HEK293 (cell line): Measurements from ENCODE around the gene NINJ2.

Source experiments
- SCRT2 ChIP-seq: fragments of 450-650 bp; formaldehyde crosslinking; IDR thresholded peaks from 2 replicates; pipeline ENCODE4 v1.5.1; 2016; ENCODE audit warnings: missing biosample characterization, missing genetic modification characterization
- ZFP41 ChIP-seq: fragments of 450-650 bp; formaldehyde crosslinking; IDR thresholded peaks from 2 replicates; pipeline ENCODE4 v1.5.1; 2016; ENCODE audit warnings: missing biosample characterization, missing genetic modification characterization, borderline replicate concordance
- TF ChIP-seq, protein P1 (sequence below): fragments of 450-650 bp; formaldehyde crosslinking; IDR thresholded peaks from 2 replicates; pipeline ENCODE4 v1.5.1; 2016; ENCODE audit warnings: missing biosample characterization, missing genetic modification characterization
- TF ChIP-seq, protein P2 (sequence below): fragments of 450-650 bp; IDR thresholded peaks from 2 replicates; pipeline ENCODE4 v1.5.1; 2018; ENCODE audit warnings: missing biosample characterization, mild to moderate bottlenecking, missing genetic modification characterization

DNA sequence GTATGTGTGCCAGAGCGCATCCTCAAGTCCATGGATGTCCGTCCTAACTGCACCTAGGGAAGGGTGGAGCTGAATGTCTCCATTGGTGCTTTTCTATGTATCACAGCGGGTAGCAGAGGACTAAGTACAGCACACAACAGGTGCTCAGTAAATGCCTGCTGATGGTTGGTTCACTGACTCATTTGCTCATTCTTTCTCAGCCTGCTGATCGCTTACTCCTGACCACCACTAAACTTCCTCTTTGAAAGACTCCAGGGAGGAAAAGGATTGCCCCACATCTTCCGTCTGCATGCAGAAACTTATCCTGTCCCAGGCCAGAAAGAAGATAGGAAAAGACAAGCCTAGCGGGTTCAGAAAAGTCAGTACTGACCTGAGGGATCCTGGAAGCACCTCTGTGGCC is 137.2 kb downstream of the NINJ2 start:
- TF ChIP-seq, protein P1, sequence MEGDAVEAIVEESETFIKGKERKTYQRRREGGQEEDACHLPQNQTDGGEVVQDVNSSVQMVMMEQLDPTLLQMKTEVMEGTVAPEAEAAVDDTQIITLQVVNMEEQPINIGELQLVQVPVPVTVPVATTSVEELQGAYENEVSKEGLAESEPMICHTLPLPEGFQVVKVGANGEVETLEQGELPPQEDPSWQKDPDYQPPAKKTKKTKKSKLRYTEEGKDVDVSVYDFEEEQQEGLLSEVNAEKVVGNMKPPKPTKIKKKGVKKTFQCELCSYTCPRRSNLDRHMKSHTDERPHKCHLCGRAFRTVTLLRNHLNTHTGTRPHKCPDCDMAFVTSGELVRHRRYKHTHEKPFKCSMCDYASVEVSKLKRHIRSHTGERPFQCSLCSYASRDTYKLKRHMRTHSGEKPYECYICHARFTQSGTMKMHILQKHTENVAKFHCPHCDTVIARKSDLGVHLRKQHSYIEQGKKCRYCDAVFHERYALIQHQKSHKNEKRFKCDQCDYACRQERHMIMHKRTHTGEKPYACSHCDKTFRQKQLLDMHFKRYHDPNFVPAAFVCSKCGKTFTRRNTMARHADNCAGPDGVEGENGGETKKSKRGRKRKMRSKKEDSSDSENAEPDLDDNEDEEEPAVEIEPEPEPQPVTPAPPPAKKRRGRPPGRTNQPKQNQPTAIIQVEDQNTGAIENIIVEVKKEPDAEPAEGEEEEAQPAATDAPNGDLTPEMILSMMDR (tag by site-specific recombination), result no peak
- TF ChIP-seq, protein P2, sequence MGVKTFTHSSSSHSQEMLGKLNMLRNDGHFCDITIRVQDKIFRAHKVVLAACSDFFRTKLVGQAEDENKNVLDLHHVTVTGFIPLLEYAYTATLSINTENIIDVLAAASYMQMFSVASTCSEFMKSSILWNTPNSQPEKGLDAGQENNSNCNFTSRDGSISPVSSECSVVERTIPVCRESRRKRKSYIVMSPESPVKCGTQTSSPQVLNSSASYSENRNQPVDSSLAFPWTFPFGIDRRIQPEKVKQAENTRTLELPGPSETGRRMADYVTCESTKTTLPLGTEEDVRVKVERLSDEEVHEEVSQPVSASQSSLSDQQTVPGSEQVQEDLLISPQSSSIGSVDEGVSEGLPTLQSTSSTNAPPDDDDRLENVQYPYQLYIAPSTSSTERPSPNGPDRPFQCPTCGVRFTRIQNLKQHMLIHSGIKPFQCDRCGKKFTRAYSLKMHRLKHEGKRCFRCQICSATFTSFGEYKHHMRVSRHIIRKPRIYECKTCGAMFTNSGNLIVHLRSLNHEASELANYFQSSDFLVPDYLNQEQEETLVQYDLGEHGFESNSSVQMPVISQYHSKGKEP (tag by site-specific recombination), result no peak
- TF ChIP-seq ZFP41 (tag by site-specific recombination), result no peak
- TF ChIP-seq SCRT2 (tag by site-specific recombination), result peak; percentile 68
